Sigmoid colon (tissue), 4 donors: ENCODE data around the gene RAP2B.

Experiments used
- POLR2A ChIP-seq, 2 donors: fragments of 450-650 bp; IDR thresholded peaks; one replicate each; pipeline ENCODE4 v1.6.1; 2016; ENCODE audit warnings: antibody characterized with exemption in 2 of 2, mild to moderate bottlenecking in 2 of 2, moderate library complexity in 2 of 2
- POLR2AphosphoS5 ChIP-seq, 4 donors: sonication (generic); formaldehyde crosslinking; IDR thresholded peaks; one replicate each; pipeline ENCODE4 v1.6.1; 2017; ENCODE audit warnings: antibody characterized with exemption in 4 of 4

DNA sequence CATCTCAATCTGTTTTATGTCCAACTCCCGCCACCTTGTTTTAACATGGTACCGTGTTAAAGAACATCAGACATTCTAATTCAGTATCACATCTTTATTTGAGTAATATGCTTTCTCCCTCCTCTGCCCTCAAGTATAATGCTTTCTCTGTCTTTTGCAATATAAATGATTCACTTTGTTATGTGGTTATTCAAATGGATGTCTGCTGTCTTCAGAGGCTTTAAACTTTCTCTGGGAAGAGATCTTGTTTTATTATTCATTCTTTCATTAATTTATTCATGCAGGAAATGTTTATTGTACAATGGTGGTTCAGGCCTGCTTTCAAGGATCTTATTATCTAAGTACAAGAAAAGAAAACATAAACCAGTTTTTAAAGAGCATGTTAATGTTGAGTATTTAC is 57.1 kb downstream of the RAP2B start:
- no peak for TF ChIP-seq POLR2AphosphoS5 (IDR thresholded peaks at IDR 0.05)
- no peak for TF ChIP-seq POLR2A (IDR thresholded peaks at IDR 0.05)
